Measurements from ENCODE around the gene TNS1. TPM values are rescaled to one million over a fixed set of nuclear protein-coding genes. Genes with fewer than 3 reads are reported as not detected.

Gene TNS1
- total RNA-seq, 1 experiment from 2014 or later = 3.4 TPM

GRCh38 chr2:217923007-217923686 lies 79.6 kb downstream of the TNS1 start:
- no peak overlapping the region for H2BK12ac ChIP-seq (ENCODE audit: insufficient read length, low read depth, low read length)
- H2BK20ac ChIP-seq (ENCODE audit: low read depth, low read length, poor library complexity, severe bottlenecking) = no peak overlapping the region
- no peak for TF ChIP-seq CTCF (conservative IDR thresholded peaks at IDR 0.05)
- no peak overlapping the region for H2AK5ac ChIP-seq (ENCODE audit: insufficient read length, low read length)
- no peak overlapping the region for H3K4ac ChIP-seq (ENCODE audit: low read depth, low read length)
- no peaks in the 10 kb centered on the region for H3K27me3 ChIP-seq (ENCODE audit: insufficient read depth, low read length)
- no peak overlapping the region for H3K23ac ChIP-seq (ENCODE audit: insufficient read length, low read depth, low read length)
- peaks cover 5% of the 10 kb centered on the region for H3K27me3 Mint-ChIP-seq (ENCODE audit: low read depth)
- H3K27ac Mint-ChIP-seq = no peak overlapping the region
- no peaks in the 10 kb centered on the region for H4K20me1 ChIP-seq (ENCODE audit: control insufficient read depth, insufficient read depth, insufficient read length)
- no peak overlapping the region for H4K5ac ChIP-seq (ENCODE audit: insufficient read length, low read depth, low read length)
- H3K4me1 Mint-ChIP-seq = peaks cover 49 to 53% of the 10 kb centered on the region in 2 experiments
- no peaks in the 10 kb centered on the region for H3K9me3 Mint-ChIP-seq
- no peak overlapping the region for H3K9ac ChIP-seq (ENCODE audit: extremely low read depth, insufficient read length, low read length)
- H2BK15ac ChIP-seq (ENCODE audit: low read depth, low read length) = no peak overlapping the region
- H2BK5ac ChIP-seq (ENCODE audit: insufficient read length, low read length) = no peak overlapping the region
- H3K18ac ChIP-seq (ENCODE audit: insufficient read length, low read depth, low read length) = no peak overlapping the region
- no peak overlapping the region for H3T11ph ChIP-seq (ENCODE audit: low read length)
- no peak overlapping the region for H3K4me3 Mint-ChIP-seq
- no peak overlapping the region for H3K56ac ChIP-seq (ENCODE audit: insufficient read length, low read depth, low read length)
- no peak for DNase-seq
- no peaks in the 10 kb centered on the region for H3K36me3 Mint-ChIP-seq (ENCODE audit: insufficient read depth in 1 of 3, low read depth in 3 of 3)
- no peaks in the 10 kb centered on the region for H3K9me3 ChIP-seq (ENCODE audit: control insufficient read depth, low read depth, low read length)
- H2BK120ac ChIP-seq (ENCODE audit: low read depth, low read length, poor library complexity, severe bottlenecking) = no peak overlapping the region
- no peaks in the 10 kb centered on the region for H3K79me2 ChIP-seq (ENCODE audit: insufficient read depth, low read length)
- H3K14ac ChIP-seq (ENCODE audit: insufficient read depth, low read length) = no peak overlapping the region
- H4K8ac ChIP-seq (replicated peaks; ENCODE audit: insufficient read length, low read depth, low read length) = no peak overlapping the region
- H3K27ac ChIP-seq (ENCODE audit: insufficient read length, low read depth, low read length) = no peak overlapping the region
- H2AFZ ChIP-seq (ENCODE audit: low read length) = no peak overlapping the region
- no peaks in the 10 kb centered on the region for H3K79me1 ChIP-seq (ENCODE audit: insufficient read depth, low read depth, low read length, poor library complexity, severe bottlenecking)
- WGBS (ENCODE audit: extremely low coverage, insufficient read length, low lambda C conversion rate) = no CpG with 5 or more reads among the region's 8 CpGs
- no peaks in the 10 kb centered on the region for H3K23me2 ChIP-seq (ENCODE audit: insufficient read length, low read depth, low read length, poor library complexity, severe bottlenecking)
- no peak overlapping the region for H3K4me2 ChIP-seq (ENCODE audit: insufficient read depth, insufficient read length, low read length)
- peaks cover 14% of the 10 kb centered on the region; the same call in 1 of the 2 replicates for H3K4me1 ChIP-seq (ENCODE audit: insufficient read depth, low read length)
- H4K91ac ChIP-seq (ENCODE audit: insufficient read length, low read depth, low read length) = no peak overlapping the region
